ENCODE measurements around the gene ALKBH7. TPM values are rescaled to one million over a fixed set of nuclear protein-coding genes. Genes with fewer than 3 reads are reported as not detected.
A peak's percentile ranks its signal among the peaks of the same experiment; 100 is the strongest.

The ALKBH7 gene
- total RNA-seq, 1 donor from 2014 or later: 58.4 TPM

GRCh38 chr19:6402058-6402457 is 29.5 kb downstream of the ALKBH7 start:
- Mint-ChIP-seq H3K27ac (ENCODE audit: unreplicated experiment) (no peak overlapping the region), H3K27me3 (ENCODE audit: low read depth, unreplicated experiment) (no peaks in the 10 kb centered on the region), H3K36me3 (ENCODE audit: low read depth, unreplicated experiment) (no peaks in the 10 kb centered on the region), H3K4me3 (ENCODE audit: unreplicated experiment) (peak overlapping the region; percentile 27), H3K4me1 (ENCODE audit: low read depth, unreplicated experiment) (no peaks in the 10 kb centered on the region), H3K9me3 (ENCODE audit: unreplicated experiment) (no peaks in the 10 kb centered on the region)
- Histone ChIP-seq H3K27me3 (ENCODE audit: insufficient read depth, low read length) (no peaks in the 10 kb centered on the region), H3K79me2 (ENCODE audit: insufficient read depth, low read length) (no peaks in the 10 kb centered on the region), H2AFZ (ENCODE audit: low read depth, low read length) (no peak overlapping the region), H3K27ac (ENCODE audit: low read depth, low read length) (no peak overlapping the region), H4K20me1 (ENCODE audit: insufficient read depth, low read length) (no peaks in the 10 kb centered on the region), H3K4me1 (ENCODE audit: insufficient read depth, low read length) (peaks cover 5% of the 10 kb centered on the region), H3K9ac (ENCODE audit: low read length) (no peak overlapping the region), H3K4me3 (ENCODE audit: insufficient read depth, low read depth, low read length) (no peak overlapping the region), H3K9me3 (ENCODE audit: insufficient read depth, low read depth, low read length) (no peaks in the 10 kb centered on the region), H3K36me3 (ENCODE audit: insufficient read depth, low read length) (no peaks in the 10 kb centered on the region), H3K4me2 (ENCODE audit: low read length) (no peak overlapping the region)
- DNase-seq (ENCODE audit: low read depth): no peak
- no peak for TF ChIP-seq EZH2 (IDR thresholded peaks at IDR 0.05; ENCODE audit: insufficient read depth, low read length)
- no peak for TF ChIP-seq CTCF (IDR thresholded peaks at IDR 0.05; ENCODE audit: insufficient read depth, low read depth, low read length)
- no peak for FAIRE-seq

DNA sequence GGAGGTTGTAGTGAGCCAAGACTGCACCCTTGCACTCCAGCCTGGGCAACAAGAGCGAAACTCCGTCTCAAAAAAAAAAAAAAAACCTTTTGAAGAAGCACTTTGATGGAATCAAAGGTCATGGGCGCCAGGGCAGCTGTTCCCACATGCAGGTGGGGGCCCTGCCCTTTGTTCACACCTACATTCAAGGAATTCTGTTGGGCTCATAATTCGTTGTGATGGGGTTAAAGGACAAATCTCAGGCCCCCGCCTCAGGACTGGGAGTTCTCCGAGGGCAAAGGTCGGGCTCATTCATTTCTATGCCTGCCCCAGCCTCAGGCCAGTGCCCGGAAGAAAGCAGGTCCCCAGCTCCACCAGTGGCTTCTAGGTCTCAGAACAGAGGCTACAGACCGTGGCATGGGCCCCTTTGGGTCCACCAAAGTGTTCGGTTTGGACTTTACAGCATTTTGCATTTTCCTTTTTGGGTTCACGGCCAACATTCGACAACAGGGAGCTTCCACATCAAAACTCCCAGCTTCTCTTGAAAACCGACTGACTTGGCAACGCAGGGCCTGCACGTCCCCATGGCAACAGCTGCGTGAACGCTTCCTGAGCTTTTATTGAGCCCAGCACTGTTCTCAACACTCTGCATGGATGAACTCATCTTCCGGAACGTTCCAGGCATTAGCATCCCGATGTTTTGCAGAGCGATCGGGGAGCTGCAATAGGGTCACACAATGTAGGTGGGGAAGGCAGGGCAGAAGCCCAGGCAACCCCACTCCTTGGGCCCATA is 30.4 kb downstream of the ALKBH7 start:
- H3K27me3 Mint-ChIP-seq (ENCODE audit: low read depth, unreplicated experiment): no peaks in the 10 kb centered on the region
- peaks cover 5% of the 10 kb centered on the region for H3K4me1 ChIP-seq (ENCODE audit: insufficient read depth, low read length)
- no peaks in the 10 kb centered on the region for H3K9me3 Mint-ChIP-seq (ENCODE audit: unreplicated experiment)
- H3K79me2 ChIP-seq (ENCODE audit: insufficient read depth, low read length): no peaks in the 10 kb centered on the region
- H3K9ac ChIP-seq (ENCODE audit: low read length): no peak overlapping the region
- H3K4me3 Mint-ChIP-seq (ENCODE audit: unreplicated experiment): no peak overlapping the region
- no peak overlapping the region for H3K4me3 ChIP-seq (ENCODE audit: insufficient read depth, low read depth, low read length)
- H3K27ac ChIP-seq (ENCODE audit: low read depth, low read length): no peak overlapping the region
- peak overlapping the region; percentile 59 for H2AFZ ChIP-seq (ENCODE audit: low read depth, low read length)
- DNase-seq (ENCODE audit: low read depth) (peak; percentile 66), FAIRE-seq (no peak)
- H3K9me3 ChIP-seq (ENCODE audit: insufficient read depth, low read depth, low read length): no peaks in the 10 kb centered on the region
- no peaks in the 10 kb centered on the region for H3K36me3 Mint-ChIP-seq (ENCODE audit: low read depth, unreplicated experiment)
- H3K27me3 ChIP-seq (ENCODE audit: insufficient read depth, low read length): no peaks in the 10 kb centered on the region
- TF ChIP-seq EZH2 (IDR thresholded peaks at IDR 0.05; ENCODE audit: insufficient read depth, low read length): no peak
- no peak for TF ChIP-seq CTCF (IDR thresholded peaks at IDR 0.05; ENCODE audit: insufficient read depth, low read depth, low read length)
- no peak overlapping the region for H3K27ac Mint-ChIP-seq (ENCODE audit: unreplicated experiment)
- H3K36me3 ChIP-seq (ENCODE audit: insufficient read depth, low read length): no peaks in the 10 kb centered on the region
- H3K4me2 ChIP-seq (ENCODE audit: low read length): peak overlapping the region; percentile 29
- H4K20me1 ChIP-seq (ENCODE audit: insufficient read depth, low read length): no peaks in the 10 kb centered on the region
- H3K4me1 Mint-ChIP-seq (ENCODE audit: low read depth, unreplicated experiment): no peaks in the 10 kb centered on the region

DNA sequence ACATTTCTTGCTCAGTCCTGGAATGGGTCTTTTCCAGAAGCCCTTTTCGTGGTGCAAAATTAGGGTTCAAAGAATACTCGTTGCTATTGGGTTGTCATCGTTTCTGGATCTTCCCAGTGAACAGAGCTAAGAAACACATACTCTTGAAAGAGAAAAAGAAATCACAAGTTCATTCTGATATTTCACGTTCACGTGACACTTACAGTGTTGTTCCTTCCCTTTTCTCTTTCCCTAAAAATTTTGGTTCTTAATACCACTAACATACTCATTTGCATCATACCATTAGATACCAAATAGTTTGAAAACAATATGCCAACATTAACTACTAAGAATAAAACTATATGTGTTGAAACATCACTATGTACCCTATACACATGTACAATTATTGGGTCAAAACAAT is 33.8 kb downstream of the ALKBH7 start:
- H3K4me3 Mint-ChIP-seq (ENCODE audit: unreplicated experiment): no peak overlapping the region
- no peak overlapping the region for H3K9ac ChIP-seq (ENCODE audit: low read length)
- H3K9me3 Mint-ChIP-seq (ENCODE audit: unreplicated experiment): no peaks in the 10 kb centered on the region
- H3K27me3 Mint-ChIP-seq (ENCODE audit: low read depth, unreplicated experiment): no peaks in the 10 kb centered on the region
- no peak overlapping the region for H3K4me2 ChIP-seq (ENCODE audit: low read length)
- no peaks in the 10 kb centered on the region for H3K9me3 ChIP-seq (ENCODE audit: insufficient read depth, low read depth, low read length)
- H3K27me3 ChIP-seq (ENCODE audit: insufficient read depth, low read length): no peaks in the 10 kb centered on the region
- H3K4me1 ChIP-seq (ENCODE audit: insufficient read depth, low read length): peaks cover 5% of the 10 kb centered on the region
- TF ChIP-seq CTCF (IDR thresholded peaks at IDR 0.05; ENCODE audit: insufficient read depth, low read depth, low read length): no peak
- TF ChIP-seq EZH2 (IDR thresholded peaks at IDR 0.05; ENCODE audit: insufficient read depth, low read length): no peak
- H3K36me3 ChIP-seq (ENCODE audit: insufficient read depth, low read length): no peaks in the 10 kb centered on the region
- H3K36me3 Mint-ChIP-seq (ENCODE audit: low read depth, unreplicated experiment): no peaks in the 10 kb centered on the region
- H4K20me1 ChIP-seq (ENCODE audit: insufficient read depth, low read length): no peaks in the 10 kb centered on the region
- H3K4me3 ChIP-seq (ENCODE audit: insufficient read depth, low read depth, low read length): no peak overlapping the region
- no peak overlapping the region for H3K27ac Mint-ChIP-seq (ENCODE audit: unreplicated experiment)
- FAIRE-seq: no peak
- H3K79me2 ChIP-seq (ENCODE audit: insufficient read depth, low read length): no peaks in the 10 kb centered on the region
- H2AFZ ChIP-seq (ENCODE audit: low read depth, low read length): no peak overlapping the region
- H3K27ac ChIP-seq (ENCODE audit: low read depth, low read length): no peak overlapping the region
- H3K4me1 Mint-ChIP-seq (ENCODE audit: low read depth, unreplicated experiment): no peaks in the 10 kb centered on the region
- no peak for DNase-seq (ENCODE audit: low read depth)

Measured in astrocyte (in vitro differentiated cells and primary cell).